Transverse colon (tissue), 4 donors: ENCODE results near the gene KCNJ5.

Experiments
- POLR2A ChIP-seq: fragments of 450-650 bp; IDR thresholded peaks from one replicate; pipeline ENCODE4 v1.6.1; 2016; ENCODE audit warnings: antibody characterized with exemption, mild to moderate bottlenecking, moderate library complexity
- POLR2AphosphoS5 ChIP-seq, 3 donors: sonication (generic); formaldehyde crosslinking; IDR thresholded peaks; one replicate each; pipeline ENCODE4 v1.6.1; 2016; ENCODE audit warnings: antibody characterized with exemption in 3 of 3
- TF ChIP-seq, protein P1 (sequence below), 5 experiments: fragments of 200-600 bp in 3 of 5; fragments of 450-650 bp in 2 of 5; sonication (generic) in 3 of 5; IDR thresholded peaks; 1 replicate in 2 of 5; 2 replicates in 3 of 5; pipeline ENCODE4 v1.5.1; 2016 to 2017; ENCODE audit warnings: antibody characterized with exemption in 5 of 5, inconsistent platforms in 3 of 5, mild to moderate bottlenecking in 2 of 5, moderate library complexity in 1 of 5

DNA sequence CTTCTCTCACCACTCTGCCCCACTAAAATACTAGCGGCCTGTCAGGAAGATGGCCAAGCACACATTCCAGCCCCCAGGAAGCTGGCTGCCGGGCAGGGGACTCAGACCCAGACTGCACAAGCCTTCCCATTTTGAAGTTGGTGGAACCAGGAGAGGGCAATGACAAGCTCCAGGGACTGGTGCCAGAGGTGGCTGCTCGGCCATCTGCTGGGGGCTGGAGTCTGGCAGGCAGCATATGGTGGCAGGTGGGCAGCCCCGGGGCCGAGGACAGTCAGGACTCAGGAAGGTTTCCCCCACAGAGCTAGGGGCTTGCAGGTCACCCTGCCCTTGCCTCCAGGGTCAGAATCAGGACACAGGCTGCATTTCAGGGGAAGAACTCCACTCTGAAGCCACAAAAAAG is 22.6 kb downstream of the KCNJ5 start:
- TF ChIP-seq POLR2AphosphoS5 (IDR thresholded peaks at IDR 0.05) (no peak), POLR2A (no peak)
- TF ChIP-seq, protein P1, sequence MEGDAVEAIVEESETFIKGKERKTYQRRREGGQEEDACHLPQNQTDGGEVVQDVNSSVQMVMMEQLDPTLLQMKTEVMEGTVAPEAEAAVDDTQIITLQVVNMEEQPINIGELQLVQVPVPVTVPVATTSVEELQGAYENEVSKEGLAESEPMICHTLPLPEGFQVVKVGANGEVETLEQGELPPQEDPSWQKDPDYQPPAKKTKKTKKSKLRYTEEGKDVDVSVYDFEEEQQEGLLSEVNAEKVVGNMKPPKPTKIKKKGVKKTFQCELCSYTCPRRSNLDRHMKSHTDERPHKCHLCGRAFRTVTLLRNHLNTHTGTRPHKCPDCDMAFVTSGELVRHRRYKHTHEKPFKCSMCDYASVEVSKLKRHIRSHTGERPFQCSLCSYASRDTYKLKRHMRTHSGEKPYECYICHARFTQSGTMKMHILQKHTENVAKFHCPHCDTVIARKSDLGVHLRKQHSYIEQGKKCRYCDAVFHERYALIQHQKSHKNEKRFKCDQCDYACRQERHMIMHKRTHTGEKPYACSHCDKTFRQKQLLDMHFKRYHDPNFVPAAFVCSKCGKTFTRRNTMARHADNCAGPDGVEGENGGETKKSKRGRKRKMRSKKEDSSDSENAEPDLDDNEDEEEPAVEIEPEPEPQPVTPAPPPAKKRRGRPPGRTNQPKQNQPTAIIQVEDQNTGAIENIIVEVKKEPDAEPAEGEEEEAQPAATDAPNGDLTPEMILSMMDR (IDR thresholded peaks at IDR 0.05), result no peak
